Keratinocyte (primary cell): ENCODE data around the gene KLC1.

Experiments
- EZH2 ChIP-seq: IDR thresholded peaks from one replicate; pipeline ENCODE4 v1.6.1; 2012; ENCODE audit warnings: inconsistent platforms, mild to moderate bottlenecking, low read length, moderate library complexity
- TF ChIP-seq, protein P1 (sequence below), 3 experiments: IDR thresholded peaks in 1 of 3; conservative IDR thresholded peaks in 1 of 3; optimal IDR thresholded peaks in 1 of 3; 2 replicates in 2 of 3; 3 replicates in 1 of 3; pipeline versions ENCODE3 to v1.5.1; 2011; ENCODE audit warnings: low read length in 3 of 3, mild to moderate bottlenecking in 3 of 3, moderate library complexity in 2 of 3, control low read depth in 1 of 3, inconsistent platforms in 1 of 3; ENCODE audit not compliant: insufficient read depth in 2 of 3; ENCODE audit errors: extremely low read depth in 1 of 3

DNA sequence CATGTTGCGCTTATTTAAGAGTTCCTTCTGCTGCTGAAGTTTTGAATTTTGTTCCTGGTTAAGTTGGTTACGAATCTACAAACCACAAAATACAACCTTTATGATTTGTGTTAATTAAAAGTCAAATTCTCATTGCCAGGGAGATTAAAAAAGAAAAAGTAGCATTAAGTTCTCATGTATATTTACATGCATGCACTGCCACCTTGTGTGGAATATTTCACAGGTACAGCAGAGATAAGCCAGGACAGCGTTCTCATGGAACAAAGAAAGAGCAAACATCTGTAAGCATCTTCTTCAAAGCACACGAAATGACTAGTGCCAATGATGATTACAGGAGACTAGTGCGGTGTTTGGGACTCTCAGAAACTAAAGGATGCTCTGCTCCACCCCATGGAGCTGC is 120.8 kb downstream of the KLC1 start:
- TF ChIP-seq, protein P1, sequence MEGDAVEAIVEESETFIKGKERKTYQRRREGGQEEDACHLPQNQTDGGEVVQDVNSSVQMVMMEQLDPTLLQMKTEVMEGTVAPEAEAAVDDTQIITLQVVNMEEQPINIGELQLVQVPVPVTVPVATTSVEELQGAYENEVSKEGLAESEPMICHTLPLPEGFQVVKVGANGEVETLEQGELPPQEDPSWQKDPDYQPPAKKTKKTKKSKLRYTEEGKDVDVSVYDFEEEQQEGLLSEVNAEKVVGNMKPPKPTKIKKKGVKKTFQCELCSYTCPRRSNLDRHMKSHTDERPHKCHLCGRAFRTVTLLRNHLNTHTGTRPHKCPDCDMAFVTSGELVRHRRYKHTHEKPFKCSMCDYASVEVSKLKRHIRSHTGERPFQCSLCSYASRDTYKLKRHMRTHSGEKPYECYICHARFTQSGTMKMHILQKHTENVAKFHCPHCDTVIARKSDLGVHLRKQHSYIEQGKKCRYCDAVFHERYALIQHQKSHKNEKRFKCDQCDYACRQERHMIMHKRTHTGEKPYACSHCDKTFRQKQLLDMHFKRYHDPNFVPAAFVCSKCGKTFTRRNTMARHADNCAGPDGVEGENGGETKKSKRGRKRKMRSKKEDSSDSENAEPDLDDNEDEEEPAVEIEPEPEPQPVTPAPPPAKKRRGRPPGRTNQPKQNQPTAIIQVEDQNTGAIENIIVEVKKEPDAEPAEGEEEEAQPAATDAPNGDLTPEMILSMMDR (optimal IDR thresholded peaks at IDR 0.05 in 1 of 3, IDR thresholded peaks at IDR 0.05 in 1 of 3, conservative IDR thresholded peaks at IDR 0.05 in 1 of 3; ENCODE audit: extremely low read depth in 1 of 3, insufficient read depth in 2 of 3, low read length in 3 of 3): no peak
- no peak for TF ChIP-seq EZH2
